ENCODE measurements around the gene RPL18.
"Not testable (repeated sequence)": the region's sequence is repeated elsewhere in the genome, so short reads cannot be mapped to it uniquely, and the experiment has no call there.

Gene RPL18

DNA sequence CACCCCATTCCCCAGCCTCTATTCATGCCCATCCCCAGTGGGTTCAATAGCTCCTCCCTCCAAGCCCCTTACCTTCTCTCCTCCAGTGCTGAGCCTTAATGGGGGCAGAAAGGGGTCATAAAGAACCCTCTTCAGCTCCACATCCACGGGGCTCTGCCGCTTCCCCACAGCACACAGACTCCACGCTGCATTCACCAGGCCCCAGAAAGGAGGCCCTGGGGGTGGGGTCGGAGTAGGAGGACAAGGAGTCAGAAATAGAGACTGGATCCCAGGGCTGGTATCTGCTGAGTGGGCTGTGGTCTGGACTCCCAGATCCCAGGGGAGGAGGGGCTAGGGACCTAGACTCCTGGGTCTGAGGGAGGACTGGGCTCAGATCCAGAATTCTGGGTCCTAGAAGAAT, 25.4 kb upstream of the RPL18 start:
- DNase-seq (ENCODE audit: low read depth): no peak

DNA sequence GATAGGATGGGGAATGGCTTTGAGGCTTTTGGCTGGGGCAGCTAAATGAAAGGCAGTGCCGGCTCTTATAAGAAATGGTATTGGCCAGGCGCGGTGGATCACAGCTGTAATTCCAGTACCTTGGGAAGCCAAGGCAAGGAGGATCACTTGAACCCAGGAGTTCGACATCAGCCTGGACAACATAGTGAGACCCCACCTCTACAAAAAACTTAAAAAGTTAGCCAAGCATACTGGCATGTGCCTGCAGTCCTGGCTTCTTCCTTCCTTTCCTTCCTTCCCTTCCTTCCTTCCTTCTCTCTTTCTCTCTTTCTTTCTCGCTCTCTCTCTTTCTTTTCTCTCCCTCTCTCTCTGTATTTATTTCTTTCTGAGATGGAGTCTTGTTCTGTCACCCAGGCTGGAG, 23.9 kb upstream of the RPL18 start:
- DNase-seq (ENCODE audit: low read depth): no peak

DNA sequence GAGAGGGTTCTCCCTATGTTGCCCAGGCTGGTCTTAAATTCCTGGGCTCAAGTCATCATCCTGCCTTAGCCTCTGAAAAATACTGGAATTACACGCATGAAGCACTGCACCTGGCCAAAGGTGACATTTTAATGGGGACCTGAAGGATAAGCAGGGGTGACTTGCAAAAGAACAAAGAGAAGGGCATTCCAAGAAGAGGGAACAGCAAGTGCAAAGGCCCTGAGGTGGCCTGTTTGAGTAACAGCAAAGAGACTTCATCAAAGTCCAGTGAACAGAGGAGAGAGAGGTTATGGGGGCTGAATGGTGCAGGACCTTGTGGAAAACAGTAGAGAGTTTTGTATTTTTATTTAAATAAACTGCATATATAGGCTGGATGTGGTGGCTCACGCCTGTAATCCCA, 22.9 kb upstream of the RPL18 start:
- no peak for DNase-seq (ENCODE audit: low read depth)

DNA sequence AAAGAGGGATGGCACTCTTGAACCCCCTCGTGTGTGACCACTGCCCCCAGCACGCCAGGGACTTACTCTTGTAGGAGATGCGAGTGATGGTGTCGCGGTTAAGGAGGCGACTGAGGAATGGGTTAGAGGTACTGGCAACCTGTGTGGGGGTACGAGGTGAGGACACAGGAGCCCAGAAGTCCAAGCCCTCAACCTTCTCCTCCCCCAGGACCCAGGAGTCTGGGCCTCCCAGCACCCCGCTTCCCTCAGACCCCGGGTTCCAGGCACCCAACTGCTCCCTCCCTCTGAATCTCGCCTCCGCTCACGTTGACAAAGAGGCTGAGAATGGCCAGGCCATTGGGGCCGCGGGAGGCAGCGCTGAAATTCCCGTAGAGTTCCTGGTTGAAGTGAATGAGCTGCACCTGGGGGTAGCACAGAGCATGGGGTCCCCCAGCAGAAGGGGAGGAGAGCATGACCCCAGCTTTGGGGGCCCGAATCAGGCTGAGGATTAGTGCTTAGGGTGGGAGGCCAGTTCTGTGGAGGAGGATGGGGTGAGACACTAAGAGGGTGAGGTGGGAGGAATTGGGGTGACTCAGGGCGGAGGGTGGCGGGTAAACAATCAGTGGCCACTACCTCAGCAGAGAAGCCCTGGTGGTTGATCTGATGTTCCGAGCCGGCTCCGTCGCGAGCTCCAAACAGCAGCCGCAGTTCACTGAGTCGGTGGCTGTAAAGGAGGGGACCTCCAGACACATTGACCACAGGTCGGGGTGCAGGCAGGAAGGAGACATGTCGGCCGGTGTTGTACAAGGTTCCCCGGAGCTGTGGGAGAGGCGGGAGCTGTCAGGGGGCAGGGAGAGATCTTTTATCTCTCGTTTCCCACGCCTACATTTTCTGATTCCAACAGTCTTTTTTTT, 20.8 kb upstream of the RPL18 start:
- no peak for DNase-seq (ENCODE audit: low read depth)

DNA sequence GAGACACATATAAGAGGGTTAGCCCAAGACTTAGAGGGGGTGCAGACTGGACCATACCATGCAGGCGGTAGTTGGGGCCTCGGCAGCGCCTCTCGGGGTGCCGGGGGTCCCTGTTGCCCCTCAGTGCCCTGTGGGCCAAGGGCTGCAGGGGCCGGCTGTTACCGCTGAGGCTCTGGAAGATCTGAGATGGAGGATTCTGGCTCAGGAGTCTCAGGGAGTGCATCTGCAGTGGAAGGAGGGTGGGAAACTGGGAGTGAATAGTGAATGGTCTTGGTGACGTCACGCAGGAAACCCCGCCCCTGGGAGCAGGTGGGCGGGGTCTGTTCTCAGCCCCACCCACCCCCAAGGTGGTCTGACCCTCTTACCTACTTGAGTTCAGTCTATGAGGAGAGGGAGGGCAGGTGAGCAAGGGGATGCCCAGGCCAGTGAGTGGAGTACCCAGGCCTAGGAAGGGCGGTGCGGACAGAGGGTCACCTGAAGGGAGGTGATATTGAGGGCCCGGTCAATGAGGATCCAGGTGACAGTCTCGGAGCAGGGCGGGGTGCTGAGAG, 19.9 kb upstream of the RPL18 start:
- DNase-seq (ENCODE audit: low read depth): no peak

DNA sequence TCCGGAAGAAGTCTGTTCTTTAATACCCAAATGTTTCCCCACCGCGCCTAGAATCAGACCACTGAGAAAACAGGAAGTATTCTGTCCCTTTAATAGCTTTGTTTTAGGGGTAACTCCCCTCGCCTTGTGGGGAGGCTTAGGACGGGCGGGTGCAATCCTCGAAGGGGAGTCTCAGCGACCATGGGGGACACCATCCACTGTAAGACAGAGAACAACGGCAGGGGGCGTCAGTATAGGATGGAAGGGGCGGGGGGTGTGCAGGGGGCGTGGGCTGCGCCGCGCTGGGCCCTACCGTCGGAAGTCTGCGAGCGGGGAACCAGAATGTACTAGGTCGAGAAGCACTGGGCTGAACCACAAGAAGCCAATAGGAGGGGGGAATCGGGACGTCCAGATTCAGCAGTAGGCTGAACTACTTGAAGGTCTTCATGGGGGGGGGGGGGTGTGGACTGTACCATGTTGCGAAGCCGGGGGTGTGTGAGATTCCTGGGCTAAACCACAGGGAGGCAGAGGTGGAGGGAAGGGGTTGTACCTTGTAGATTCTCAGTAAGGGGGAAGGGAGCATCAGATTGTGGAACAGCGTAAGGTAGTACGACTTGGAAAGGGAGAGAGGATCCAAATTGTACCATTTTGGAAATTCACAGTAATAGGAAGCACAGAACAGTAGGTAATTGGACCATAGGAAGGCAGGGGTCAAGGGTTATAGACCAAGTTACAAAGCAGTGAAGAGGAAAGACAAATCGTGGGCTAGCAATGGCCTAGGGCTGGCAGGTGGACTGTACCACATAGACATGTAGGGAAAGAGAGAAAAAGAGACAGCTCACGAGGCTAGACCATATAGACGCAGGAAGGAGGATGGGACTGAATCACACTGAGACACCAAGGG, 19.2 kb upstream of the RPL18 start:
- DNase-seq (ENCODE audit: low read depth): peak; percentile 94

DNA sequence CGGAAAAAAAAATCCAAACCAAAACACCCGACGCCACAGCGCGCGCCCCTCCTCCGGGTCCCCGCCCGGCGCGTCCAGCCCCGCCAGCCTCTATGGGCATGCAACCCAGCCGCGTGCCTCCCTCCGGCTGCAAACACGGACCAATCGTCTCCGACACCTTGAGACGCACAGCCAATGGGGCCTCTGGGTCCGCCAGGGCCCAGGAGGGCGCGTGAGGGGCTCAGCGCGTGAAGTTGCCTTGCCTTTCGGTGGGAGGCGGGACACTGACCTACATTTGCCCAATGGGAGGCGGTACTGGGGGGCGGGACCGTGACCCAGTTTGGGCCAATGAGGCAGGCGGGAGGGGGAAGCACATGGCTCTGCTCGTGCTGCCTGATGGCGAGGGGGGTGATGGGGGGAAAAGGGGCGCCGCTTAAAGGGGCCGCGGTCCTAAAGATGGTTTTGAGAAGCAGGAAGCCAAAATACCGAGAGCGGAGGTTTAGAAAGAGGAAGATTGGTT, 18.5 kb upstream of the RPL18 start:
- DNase-seq (ENCODE audit: low read depth): peak; percentile 98

DNA sequence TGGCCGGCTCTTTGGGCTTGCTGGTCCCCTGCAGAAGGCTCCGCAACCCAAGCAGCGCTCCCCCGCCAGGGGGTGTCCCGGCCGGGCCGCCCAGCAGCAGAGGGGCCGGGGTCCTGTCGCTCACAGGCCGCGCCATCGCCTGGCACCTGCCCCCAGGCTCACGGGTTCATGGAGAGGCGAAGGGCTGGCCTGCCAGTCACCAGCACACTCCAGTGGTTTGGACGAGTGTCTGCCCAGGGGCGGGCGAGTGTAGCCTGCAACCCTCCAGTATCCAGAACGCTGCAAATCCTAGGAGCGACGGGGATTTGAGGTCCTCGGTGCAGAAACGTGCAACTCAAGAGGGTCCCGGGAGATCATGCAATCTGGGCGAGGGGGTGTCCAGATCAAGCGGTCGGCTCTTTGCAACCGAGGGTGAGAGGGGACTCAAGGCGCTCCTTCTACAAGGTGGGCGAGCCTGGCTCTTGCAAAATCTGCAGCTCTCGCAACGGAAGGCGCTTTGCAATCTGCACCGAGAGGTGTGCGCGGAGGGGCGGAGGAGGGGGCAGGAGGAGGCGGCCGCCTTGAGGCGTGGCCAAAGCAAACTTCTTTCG, 18.0 kb upstream of the RPL18 start, which contains the start of gene DBP:
DBP (minus strand) TSS at position 521 of the 590 bp plus-strand sequence; CDS start at position 136, 385 bp downstream.
- DNase-seq (ENCODE audit: low read depth): no peak

DNA sequence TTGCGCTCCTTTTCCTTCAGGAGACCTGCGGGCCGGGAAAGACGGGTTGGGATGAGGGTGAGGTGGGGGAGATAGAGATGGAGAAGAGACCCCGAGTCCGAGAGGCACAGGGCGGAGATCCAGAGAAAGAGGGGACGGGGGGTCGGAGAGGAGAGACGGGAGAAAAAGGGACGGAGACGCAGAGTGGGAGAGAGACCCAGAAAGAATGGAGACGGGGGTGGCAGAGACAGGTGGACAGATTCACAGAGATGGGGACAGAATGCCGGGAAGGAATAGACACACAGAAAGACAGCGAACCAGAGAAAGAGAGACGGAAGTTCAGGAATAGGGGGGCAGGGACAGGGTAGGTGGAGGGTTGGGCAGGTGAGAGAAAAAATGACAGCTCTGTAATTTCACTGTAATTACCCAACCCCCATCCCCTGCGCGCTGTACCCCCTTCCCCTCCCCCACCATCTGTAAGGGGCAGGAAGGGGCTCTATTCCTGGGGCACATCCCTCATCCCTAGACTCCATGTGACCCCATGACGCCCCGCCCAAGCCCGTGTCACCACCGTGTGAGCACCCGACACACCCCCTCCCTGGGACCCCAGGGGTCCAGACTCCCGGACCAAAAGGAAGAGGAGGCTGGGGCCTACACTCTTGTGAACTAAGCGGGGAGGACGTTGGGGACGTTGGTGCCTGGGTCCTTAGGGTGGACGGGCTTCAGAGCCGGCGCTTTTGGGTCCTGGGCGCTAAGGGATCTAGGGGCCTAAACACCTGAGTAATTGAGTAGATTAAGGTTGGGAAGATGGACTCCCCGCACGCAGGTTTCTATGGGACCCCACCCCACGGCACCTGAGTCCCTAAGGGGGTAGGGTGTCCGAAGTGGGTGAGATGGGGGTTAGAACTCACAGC, 17.2 kb upstream of the RPL18 start:
- DNase-seq (ENCODE audit: low read depth): no peak

DNA sequence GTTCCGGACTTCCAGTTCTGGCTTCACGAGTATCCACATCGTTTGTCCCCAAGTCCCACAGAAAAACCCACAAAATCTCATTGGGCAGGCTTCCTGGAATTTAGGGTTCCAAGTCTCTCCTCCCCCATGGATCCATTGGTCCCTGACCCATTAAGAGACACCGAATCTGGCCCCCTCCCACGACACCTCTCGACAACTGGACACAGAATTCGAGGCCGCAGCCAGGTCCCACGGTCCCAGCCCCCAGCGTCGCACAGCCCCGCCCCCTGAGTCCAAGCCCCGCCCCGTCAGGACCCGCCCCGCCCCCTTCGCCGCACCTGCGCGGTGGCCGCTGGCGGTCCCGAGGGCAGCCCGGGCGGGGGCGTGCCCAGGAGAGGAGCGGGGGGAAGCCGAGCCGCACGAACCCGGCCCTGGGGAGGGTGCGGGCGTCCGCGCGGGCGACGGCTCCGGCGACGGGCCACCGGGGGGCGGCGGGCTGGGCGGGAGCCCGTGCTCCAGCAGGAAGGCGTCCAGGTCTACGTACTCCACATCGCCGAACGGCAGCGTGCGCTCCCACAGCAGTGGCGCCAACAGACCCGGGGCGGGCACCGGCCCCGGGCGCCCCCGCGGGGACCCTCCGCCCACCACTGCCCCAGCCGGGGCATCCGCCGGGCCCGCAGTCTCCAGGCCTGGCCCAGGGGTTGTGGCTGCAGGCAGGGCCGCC, 16.4 kb upstream of the RPL18 start:
- DNase-seq (ENCODE audit: low read depth): no peak

DNA sequence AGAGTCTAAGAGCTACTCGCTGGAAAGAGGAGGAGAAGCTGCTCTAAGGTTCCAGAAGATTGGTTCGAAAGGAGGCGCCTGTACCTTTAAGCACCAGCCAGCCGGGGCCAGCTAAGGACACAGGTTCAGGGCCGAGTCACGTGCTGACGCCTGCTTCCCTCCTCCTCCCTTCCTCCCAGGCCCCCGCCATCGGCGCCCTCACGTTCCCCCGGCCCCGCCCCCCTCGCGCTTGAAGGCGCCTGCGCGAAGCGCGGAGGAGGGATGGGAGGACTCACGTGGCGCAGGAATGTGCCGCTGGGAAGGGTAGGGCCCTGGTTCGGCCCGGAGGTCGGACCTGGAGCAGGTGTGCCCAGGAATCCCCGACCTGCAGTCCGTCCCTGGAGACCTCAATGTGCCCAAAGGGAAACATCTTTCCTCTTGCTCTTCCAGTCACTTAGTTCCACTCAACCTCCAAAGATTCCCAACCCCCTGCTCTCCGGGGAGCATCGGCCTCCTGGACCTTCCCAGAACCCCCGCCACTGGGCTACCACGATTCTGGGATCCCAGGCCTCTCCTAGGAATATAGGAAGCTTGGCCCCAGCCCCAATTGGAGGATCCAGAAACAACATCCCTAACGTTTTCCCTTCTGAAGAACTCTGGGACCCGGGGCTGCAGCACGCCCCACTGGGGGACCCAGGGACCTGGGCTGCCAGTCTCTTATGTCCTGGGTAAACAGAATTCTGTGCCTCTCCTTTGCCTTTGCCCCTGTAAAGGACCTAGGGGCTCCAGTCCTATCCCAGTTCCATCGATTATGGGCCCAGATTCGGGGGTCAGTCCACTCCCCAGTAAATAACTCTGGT, 15.7 kb upstream of the RPL18 start:
- DNase-seq (ENCODE audit: low read depth): peak; percentile 95

DNA sequence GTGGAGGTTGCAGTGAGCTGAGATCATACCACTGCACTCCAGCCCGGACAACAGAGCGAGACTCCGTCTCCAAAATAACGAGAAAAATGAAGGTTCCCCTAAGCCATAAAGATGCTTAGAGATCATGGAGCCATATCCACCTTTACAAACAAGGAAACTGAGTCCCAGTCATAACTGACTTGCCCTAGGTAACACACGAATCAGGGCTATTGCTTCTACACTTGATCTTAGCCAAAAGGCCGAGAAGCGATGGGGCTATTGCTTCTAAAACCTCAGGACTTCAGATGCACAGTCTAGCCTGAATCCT, 15.0 kb upstream of the RPL18 start:
- DNase-seq (ENCODE audit: low read depth): no peak

DNA sequence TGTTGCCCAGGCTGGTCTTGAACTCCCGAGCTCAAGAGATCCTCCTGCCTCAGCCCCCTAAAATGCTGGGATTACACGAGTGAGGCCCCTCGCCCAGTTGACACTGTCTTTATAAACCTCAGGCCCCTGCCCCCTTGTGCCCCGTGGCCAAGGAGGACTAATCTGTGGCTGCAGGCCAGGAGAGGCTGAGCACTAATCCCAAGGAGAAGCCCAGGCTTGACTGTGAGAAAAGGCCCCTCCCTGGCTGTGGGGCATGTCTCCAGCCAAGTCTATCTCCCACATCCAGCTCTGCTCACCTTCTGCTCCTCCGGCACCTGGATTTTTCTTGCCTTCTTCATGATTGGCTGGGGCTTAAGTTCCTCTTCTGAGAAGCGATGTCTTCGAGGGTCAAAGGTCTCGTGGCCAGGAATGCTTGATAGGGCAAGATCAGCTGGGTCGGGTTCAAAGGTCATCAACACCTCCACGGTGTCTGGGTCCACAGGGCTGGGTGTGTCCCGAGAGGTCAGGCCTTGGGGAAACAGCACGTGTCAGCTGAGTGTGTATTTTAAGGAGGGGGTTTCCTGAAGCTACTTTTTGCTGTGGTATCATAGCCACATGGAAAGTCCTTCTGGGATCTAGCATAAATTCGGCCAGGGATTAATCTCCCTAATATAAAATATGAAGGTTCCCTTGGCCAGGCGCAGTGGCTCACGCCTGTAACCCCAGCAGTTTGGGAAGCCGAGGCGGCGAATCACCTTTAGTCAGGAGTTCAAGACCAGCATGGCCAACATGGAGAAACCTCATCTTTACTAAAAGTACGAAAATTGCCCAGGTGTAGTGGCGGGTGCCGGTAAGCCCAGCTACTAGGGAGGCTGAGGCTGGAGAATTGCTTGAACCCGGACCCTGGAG, 14.4 kb upstream of the RPL18 start:
- DNase-seq (ENCODE audit: low read depth): no peak

DNA sequence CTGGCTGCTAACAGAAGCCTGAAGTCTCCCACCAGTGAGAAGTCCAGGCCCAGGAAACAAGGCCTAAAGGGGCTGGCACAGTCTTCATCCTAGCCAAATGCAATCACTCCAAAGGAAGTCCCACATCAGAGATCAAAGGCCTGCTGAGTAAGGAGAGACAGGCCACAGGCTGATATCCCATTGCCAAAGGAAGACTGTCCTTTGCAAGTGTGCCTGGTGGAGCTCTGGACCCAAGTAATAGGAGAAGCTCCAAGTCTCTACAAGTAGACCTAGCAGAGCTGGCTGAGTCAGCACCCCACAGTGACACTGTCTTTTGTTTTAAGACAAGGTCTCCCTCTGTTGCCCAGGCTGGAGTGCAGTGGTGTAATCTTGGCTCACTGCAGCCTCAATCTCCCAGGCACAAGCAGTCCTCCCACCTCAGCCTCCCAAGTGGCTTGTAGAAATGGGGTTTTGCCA, 13.7 kb upstream of the RPL18 start:
- no peak for DNase-seq (ENCODE audit: low read depth)

DNA sequence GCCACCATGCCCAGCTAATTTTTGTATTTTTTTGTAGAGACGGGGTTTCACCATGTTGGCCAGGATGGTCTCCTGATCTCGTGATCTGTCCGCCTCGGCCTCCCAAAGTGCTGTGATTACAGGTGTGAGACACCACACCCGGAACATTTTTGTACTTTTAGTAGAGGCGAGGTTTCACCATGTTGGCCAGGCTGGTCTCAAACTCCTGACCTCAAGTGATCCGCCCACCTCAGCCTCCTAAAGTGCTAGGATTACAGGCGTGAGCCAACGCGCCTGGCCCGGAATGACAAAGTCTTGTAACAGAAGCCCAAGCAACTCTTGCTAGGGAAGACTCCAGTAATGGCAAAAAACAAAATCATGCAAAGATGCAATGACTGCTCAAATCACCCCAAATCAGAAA, 13.3 kb upstream of the RPL18 start:
- not testable (repeated sequence) for DNase-seq (ENCODE audit: low read depth)

DNA sequence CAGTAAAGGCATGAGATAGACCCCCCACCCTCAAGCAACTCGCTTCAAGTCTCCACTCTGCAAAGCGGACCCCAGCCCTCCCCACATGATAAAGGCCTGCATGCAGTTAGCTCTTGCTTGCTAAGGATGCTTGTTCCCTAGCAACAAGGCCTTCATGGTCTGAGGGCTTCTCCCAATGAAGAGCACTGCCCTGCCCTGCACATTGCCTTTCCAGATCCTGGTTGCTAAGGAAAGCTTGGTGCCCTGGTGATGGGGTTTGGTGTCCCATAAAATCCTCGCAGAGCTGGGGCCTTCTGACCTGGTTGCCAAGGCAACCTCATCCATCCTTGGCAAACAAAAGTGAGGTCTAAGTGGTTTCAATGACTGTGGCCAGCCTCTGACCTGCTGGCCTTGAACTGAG, 12.2 kb upstream of the RPL18 start:
- DNase-seq (ENCODE audit: low read depth): no peak

DNA sequence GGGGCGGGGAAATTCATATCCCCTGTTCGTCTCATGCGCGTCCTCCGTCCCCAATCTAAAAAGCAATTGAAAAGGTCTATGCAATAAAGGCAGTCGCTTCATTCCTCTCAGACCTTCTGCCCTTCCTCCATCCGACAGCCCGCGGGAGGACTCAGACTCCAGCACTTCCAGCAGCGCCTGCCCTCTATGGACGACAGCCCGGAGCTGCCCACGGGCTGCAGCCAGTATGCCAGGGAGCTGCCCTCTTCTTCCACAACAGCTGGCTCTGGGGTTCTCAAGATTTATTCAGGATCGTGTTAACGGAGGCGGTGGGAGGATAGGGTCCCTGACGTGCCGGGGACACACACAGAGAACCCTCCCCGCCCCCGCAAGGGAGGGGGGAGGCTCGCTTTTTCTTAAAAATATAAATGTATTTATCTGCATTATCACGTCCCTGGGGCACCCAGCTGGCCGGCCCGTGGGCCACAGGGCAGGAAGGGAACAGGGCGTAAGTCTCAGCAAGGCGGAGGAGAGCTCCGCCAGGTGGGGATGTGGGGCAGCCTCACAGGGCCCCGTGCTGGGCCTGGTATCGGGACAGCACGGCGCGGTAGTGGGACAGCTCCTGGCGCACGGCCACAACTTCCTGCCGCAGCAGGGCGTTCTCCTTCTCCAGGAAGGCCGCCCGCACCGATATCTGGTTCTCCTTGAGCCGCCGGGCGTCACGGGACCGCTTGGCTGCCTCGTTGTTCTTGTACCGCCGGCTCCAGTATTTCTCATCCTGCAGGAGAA, 11.5 kb upstream of the RPL18 start:
- no peak for DNase-seq (ENCODE audit: low read depth)
